Adrenal gland (tissue), 12 donors: ENCODE measurements around the gene ARID3C. TPM values are rescaled to one million over a fixed set of nuclear protein-coding genes. Genes with fewer than 3 reads are reported as not detected.

ENCODE experiments used
- DNase-seq, 7 donors: peaks; one replicate each; pipeline ENCODE4 v3.0.0-alpha.2; 2019 to 2020
- H3K27ac ChIP-seq, 5 donors: fragments of 200-600 bp; sonication (generic) in 4 of 5; 1 replicate in 3 of 5; 2 replicates in 2 of 5; pipeline versions ENCODE4 v1.5.1 to v1.8.0; 2016 to 2020; ENCODE audit warnings: mild to moderate bottlenecking in 1 of 5
- H3K27me3 ChIP-seq: fragments of 200-600 bp; 2 replicates; pipeline ENCODE4 v1.8.0; 2021
- H3K36me3 ChIP-seq, 2 donors: fragments of 200-600 bp; replicated peaks in 1 of 2; 1 replicate in 1 of 2; 2 replicates in 1 of 2; pipeline versions ENCODE4 v1.5.1 to v1.8.0; 2018 to 2022
- H3K4me1 ChIP-seq, 2 donors: fragments of 200-600 bp; replicated peaks in 1 of 2; 1 replicate in 1 of 2; 2 replicates in 1 of 2; pipeline versions ENCODE4 v1.5.1 to v1.8.0; 2018 to 2021
- H3K4me3 ChIP-seq, 4 donors: fragments of 200-600 bp; sonication (generic) in 3 of 4; one replicate each; pipeline ENCODE4 v1.5.1; 2016 to 2018
- H3K9me3 ChIP-seq, 3 donors: fragments of 200-600 bp; sonication (generic) in 1 of 3; replicated peaks in 1 of 3; 1 replicate in 2 of 3; 2 replicates in 1 of 3; pipeline versions ENCODE4 v1.5.1 to v1.8.0; 2016 to 2021
- POLR2A ChIP-seq, 2 donors: fragments of 450-650 bp; IDR thresholded peaks; one replicate each; pipeline ENCODE4 v1.6.1; 2017; ENCODE audit warnings: antibody characterized with exemption in 2 of 2, mild to moderate bottlenecking in 2 of 2, moderate library complexity in 1 of 2
- WGBS, 4 donors: extraction: QIAGEN DNeasy Blood & Tissue Kit in 2 of 4; methylation state at CpG; one replicate each; pipeline versions ENCODE4 v1.1.5 to v1.1.7; 2013 to 2017; 5-methylcytosine and 5-hydroxymethylcytosine counted together
- intact Hi-C, 2 donors: fragments of 100-400 bp; cut with DNase I; formaldehyde crosslinking; loops; one replicate each; pipeline versions ENCODE4 v1.14.1 to v1.15.0; 2022 to 2023
- polyA plus RNA-seq, 3 donors: library from polyadenylated mRNA; stranded (reverse); fragments of 200-250 nt in 2 of 3; fragments of 350-450 nt in 1 of 3; fragmentation: Illumina TruSeq in 1 of 3; extraction: RNeasy Lipid Tissue Mini Kit (QIAGEN cat#74804) in 1 of 3; gene quantifications; one replicate each; pipeline ENCODE4 v1.2.3, GENCODE V29; 2013 to 2014
- total RNA-seq, 9 donors: library from RNA; depleted of rRNA in 4 of 9; stranded (reverse); fragments of >200 nt in 4 of 9; fragments of 120-200 nt in 1 of 9; fragmentation: NEBNext Ultra II Directional in 1 of 9; extraction: Animal tissue kit (Norgen Biotek cat#: 25700) in 1 of 9; gene quantifications; one replicate each; pipeline versions ENCODE4 v1.1.0 to v1.2.4, GENCODE V29; 2013 to 2023
- TF ChIP-seq, protein P1 (sequence below), 6 experiments: fragments of 450-650 bp in 4 of 6; fragments of 200-600 bp in 2 of 6; sonication (generic) in 1 of 6; IDR thresholded peaks; 1 replicate in 5 of 6; 2 replicates in 1 of 6; pipeline versions ENCODE4 v1.5.1 to v1.8.0; 2016 to 2021; ENCODE audit warnings: antibody characterized with exemption in 6 of 6, mild to moderate bottlenecking in 2 of 6, moderate library complexity in 1 of 6
- donor health status: healthy with polysubstance abuse.
- donor health status: Bipolar disorder and iron deficiency.
- donor health status: DM: yes; HTN: yes; CAD: no.
- donor health status: DM: no; HTN: no; CAD: no.
- donor health status: DM: no; HTN: no; CAD: no.
- donor health status: DM: yes; HTN: yes; CAD: no.

Gene ARID3C
- total and polyA plus RNA-seq, 12 donors: not detected

DNA sequence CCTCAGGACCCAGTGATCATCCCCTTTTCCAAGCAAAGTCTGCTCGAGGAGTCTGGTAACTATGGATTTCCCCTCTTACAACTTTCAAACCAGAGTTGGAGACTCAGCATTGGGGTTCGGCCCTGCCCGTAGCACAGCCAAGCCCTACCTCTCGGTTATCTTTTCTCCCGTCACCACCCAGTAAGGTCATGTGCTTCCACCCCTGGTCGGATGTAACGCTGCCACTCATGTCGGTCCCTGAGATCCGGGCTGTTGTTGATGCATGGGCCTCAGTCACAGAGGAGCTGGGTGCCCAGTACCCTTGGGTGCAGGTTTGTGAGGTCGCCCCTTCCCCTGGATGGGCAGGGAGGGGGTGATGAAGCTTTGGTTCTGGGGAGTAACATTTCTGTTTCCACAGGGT is 18.8 kb upstream of the ARID3C start:
- no peaks in the 10 kb centered on the region for H3K27me3 ChIP-seq
- intact Hi-C loops: no loop called here
- peak overlapping the region in 3 of 4 donors; percentile 37 to 79 (median 74) for H3K4me3 ChIP-seq
- TF ChIP-seq, protein P1, sequence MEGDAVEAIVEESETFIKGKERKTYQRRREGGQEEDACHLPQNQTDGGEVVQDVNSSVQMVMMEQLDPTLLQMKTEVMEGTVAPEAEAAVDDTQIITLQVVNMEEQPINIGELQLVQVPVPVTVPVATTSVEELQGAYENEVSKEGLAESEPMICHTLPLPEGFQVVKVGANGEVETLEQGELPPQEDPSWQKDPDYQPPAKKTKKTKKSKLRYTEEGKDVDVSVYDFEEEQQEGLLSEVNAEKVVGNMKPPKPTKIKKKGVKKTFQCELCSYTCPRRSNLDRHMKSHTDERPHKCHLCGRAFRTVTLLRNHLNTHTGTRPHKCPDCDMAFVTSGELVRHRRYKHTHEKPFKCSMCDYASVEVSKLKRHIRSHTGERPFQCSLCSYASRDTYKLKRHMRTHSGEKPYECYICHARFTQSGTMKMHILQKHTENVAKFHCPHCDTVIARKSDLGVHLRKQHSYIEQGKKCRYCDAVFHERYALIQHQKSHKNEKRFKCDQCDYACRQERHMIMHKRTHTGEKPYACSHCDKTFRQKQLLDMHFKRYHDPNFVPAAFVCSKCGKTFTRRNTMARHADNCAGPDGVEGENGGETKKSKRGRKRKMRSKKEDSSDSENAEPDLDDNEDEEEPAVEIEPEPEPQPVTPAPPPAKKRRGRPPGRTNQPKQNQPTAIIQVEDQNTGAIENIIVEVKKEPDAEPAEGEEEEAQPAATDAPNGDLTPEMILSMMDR (IDR thresholded peaks at IDR 0.05): no peak
- no peak for TF ChIP-seq POLR2A (IDR thresholded peaks at IDR 0.05)
- H3K4me1 ChIP-seq: peaks cover 36 to 39% of the 10 kb centered on the region in 2 donors
- H3K27ac ChIP-seq: peak overlapping the region in 2 of 5 donors; percentile 92 to 96
- H3K9me3 ChIP-seq: no peaks in the 10 kb centered on the region
- peak in 2 of 7 donors; percentile 44 to 64 for DNase-seq
- WGBS, 4 donors: 34 to 66% (median 36%) methylated on average over 4 to 10 of the region's 10 CpGs
- peaks cover 0 to 26% of the 10 kb centered on the region in 2 donors for H3K36me3 ChIP-seq

- intact Hi-C loops: no loop called here
- Histone ChIP-seq H3K27me3 (no peaks in the 10 kb centered on the region), H3K27ac (peak overlapping the region; percentile 69 to 96 (median 84)), H3K36me3 (peaks cover 0 to 26% of the 10 kb centered on the region in 2 donors), H3K9me3 (no peaks in the 10 kb centered on the region), H3K4me3 (peak overlapping the region; percentile 18 to 79 (median 56)), H3K4me1 (peaks cover 30 to 34% of the 10 kb centered on the region in 2 donors)
- 0 to 1% (median 0%) methylated on average over 1 to 8 of the region's 8 CpGs for WGBS, 4 donors
- DNase-seq: no peak
- TF ChIP-seq, protein P1 (IDR thresholded peaks at IDR 0.05): no peak
- TF ChIP-seq POLR2A (IDR thresholded peaks at IDR 0.05): no peak
Observed at GRCh38 chr9:34647084-34647403, 18.2 kb upstream of the ARID3C start.

DNA sequence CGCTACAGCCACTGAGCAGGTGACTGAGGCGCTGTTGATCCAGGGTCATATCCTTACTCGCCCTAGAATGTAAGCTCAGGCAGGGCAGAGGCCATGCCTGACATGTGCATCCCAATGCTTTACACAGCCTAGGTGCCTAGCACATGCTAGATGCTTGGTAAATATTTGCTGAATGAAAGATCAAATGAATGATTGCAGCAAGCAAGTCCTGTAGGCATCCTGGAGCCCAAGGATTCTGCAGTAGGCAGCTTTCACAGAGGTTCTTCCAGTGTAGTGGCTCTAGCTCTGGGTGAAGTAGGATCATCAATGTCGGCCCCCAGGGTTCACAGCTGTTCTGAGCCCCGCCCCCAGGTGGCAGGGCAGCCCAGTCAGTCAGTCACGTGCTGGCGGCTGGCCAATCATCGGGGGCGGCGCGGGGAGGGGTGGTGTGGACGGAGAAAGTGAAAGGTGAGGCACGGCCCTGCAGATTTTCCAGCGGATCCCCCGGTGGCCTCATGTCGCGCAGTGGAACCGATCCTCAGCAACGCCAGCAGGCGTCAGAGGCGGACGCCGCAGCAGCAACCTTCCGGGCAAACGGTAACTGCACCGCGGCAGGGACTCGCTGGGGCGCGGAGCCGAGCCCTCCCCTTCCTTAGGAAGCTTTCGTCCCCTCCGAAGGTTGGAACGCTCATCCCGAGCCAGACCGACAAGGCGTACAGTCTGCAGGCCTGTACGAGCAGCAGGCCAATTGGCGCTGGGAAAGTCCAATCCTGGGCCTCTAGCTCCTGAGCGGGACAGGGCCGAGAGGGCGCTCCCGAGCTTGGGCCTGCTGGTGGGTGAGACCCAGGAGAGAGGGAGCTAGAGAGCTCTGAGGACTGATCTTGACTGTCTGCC is 17.6 kb upstream of the ARID3C start, which contains the start of gene GALT:
Gene GALT (plus strand): TSS at position 465 of the 873 bp plus-strand sequence. CDS start 30 bp downstream, at position 495.
- peak; percentile 96 to 99 (median 97) for DNase-seq
- Histone ChIP-seq H3K9me3 (no peaks in the 10 kb centered on the region), H3K27ac (peak within 1 kb of the TSS; percentile 69 to 96 (median 84)), H3K36me3 (peaks cover 0 to 26% of the 10 kb centered on the region in 2 donors), H3K4me1 (peaks cover 26 to 29% of the 10 kb centered on the region in 2 donors), H3K4me3 (peak within 1 kb of the TSS; percentile 18 to 79 (median 56)), H3K27me3 (no peaks in the 10 kb centered on the region)
- 4 to 60% (median 26%) methylated on average over 3 to 43 of the region's 43 CpGs for WGBS, 4 donors
- TF ChIP-seq, protein P1 (IDR thresholded peaks at IDR 0.05): peak in 4 of 6 experiments; percentile 30 to 57 (median 32)
- TF ChIP-seq POLR2A (IDR thresholded peaks at IDR 0.05): peak; percentile 62 to 82
- intact Hi-C loops: no loop called here

- DNase-seq: peak in 1 of 7 donors; percentile 46
- intact Hi-C loops: no loop called here
- Histone ChIP-seq H3K27me3 (no peaks in the 10 kb centered on the region), H3K4me1 (peaks cover 18% of the 10 kb centered on the region in 2 donors), H3K4me3 (no peak overlapping the region), H3K9me3 (no peaks in the 10 kb centered on the region), H3K27ac (peak overlapping the region in 1 of 5 donors; percentile 66), H3K36me3 (peaks cover 0 to 17% of the 10 kb centered on the region in 2 donors)
- TF ChIP-seq, protein P1 (IDR thresholded peaks at IDR 0.05): no peak
- no peak for TF ChIP-seq POLR2A (IDR thresholded peaks at IDR 0.05)
Observed at GRCh38 chr9:34644766-34645314, 16.0 kb upstream of the ARID3C start.
